A673 (cell line): ENCODE measurements around the gene EREG.

Source experiments
- CTCF ChIP-seq: fragments of 300-800, 200-600 bp; sonication (generic); conservative IDR thresholded peaks from 2 replicates; pipeline ENCODE4 v1.5.1; 2017; ENCODE audit warnings: low read depth, mild to moderate bottlenecking, antibody characterized with exemption, low read length, moderate library complexity, mixed read lengths
- EZH2 ChIP-seq: fragments of 200-600 bp; sonication (generic); IDR thresholded peaks from 2 replicates; pipeline ENCODE4 v1.6.1; 2017; ENCODE audit warnings: borderline replicate concordance, low read depth, mild to moderate bottlenecking, mixed read lengths, antibody characterized with exemption, low read length; ENCODE audit not compliant: poor library complexity, severe bottlenecking

- TF ChIP-seq CTCF (no peak), EZH2 (no peak)
These were observed 29.7 kb downstream of the EREG start for GRCh38 chr4:74394476-74395136.
